NOMO-1 treated with dmso at 0.1 percent for 144 hours (cell line): ENCODE results near the gene CDH2.

Experiments used
- DNase-seq: peaks from one replicate; lab custom pipeline; 2025; ENCODE audit not compliant: unreplicated experiment; lab: John Stamatoyannopoulos, UW

CDH2 gene

GRCh38 chr18:28176948-28177827 is at the start of gene CDH2:
CDH2 (minus strand) TSS chr18:28177130; CDS start chr18:28177022, 108 bp downstream.
- DNase-seq = no peak

GRCh38 chr18:28212060-28212459 is 35.1 kb upstream of the CDH2 start:
- no peak for DNase-seq

DNA sequence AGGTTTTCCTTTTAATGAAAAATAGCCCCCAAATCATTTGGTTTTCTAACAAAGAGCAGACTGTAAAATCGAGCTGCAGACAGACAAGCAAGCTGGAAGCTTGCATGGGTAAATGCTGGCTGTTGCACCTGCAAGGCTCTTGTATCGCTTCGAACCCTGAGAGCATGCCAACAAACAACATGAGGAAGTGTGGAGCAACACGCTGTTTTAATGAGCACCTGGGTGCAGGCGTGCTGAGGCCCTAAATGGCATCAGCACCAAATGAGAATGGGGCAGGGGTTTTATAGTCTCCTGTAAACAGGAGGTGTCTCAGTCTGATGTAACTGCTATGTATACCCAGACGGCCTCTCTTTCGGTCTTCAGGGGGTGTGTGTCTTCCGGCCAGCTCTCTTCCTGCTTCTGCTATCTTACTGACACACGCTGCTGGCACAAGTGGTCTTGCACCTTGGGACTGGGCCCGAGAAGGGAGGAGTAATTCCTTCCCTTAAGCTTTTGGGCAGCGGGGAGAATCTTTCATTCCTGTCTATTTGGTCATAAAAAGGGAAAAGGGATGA is 31.9 kb upstream of the CDH2 start:
- no peak for DNase-seq

GRCh38 chr18:28208268-28208667 is 31.3 kb upstream of the CDH2 start:
- no peak for DNase-seq

- DNase-seq = no peak
Measured at GRCh38 chr18:28204154-28204553, 27.2 kb upstream of the CDH2 start.

DNA sequence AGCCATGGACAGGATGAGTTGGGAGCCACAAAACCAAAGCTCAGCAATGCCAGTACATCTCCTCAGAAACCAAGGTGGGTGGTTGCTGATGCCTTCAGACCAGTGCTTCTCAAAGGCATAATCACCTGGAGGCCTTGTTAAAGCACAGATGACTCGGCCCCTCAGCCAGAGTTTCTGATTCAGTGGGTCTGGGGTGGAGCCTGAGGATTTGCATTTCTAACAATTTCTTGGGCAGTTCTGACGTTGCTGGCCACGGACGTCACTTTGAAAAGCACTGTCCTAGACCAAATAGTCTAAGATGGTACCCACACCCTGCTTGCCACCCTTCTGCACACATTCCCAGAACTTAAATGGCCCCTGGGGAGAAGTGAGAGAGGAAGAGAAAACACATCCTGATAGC is 24.1 kb upstream of the CDH2 start:
- DNase-seq = no peak

- DNase-seq = no peak
Measured at GRCh38 chr18:28198620-28199019, 21.7 kb upstream of the CDH2 start.

DNA sequence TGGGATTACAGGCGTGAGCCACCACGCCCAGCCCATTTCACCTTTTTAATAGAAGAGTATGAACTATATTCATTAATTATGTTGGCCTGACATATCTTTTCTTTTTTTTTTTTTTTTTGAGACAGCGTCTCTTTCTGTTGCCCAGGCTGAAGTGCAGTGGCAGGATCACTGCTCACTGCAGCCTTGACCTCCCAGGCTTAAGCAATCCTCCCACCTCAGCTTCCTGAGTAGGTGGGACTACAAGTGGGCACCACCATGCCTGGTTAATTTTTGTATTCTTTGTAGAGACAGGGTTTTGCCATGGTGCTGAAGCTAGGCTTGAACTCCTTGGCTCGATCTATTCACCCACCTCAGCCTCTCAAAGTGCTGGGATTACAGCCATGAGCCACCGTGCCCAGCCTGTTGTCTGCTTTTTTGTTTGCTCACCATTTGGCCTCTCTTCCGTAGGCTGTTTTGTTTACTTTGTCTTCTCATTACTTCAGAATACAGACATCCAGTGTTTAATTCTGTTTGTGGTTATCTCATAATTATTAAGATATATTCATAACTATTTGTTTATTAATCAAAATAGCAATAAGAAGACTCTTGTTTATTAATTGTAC is 16.3 kb upstream of the CDH2 start:
- no peak for DNase-seq

DNA sequence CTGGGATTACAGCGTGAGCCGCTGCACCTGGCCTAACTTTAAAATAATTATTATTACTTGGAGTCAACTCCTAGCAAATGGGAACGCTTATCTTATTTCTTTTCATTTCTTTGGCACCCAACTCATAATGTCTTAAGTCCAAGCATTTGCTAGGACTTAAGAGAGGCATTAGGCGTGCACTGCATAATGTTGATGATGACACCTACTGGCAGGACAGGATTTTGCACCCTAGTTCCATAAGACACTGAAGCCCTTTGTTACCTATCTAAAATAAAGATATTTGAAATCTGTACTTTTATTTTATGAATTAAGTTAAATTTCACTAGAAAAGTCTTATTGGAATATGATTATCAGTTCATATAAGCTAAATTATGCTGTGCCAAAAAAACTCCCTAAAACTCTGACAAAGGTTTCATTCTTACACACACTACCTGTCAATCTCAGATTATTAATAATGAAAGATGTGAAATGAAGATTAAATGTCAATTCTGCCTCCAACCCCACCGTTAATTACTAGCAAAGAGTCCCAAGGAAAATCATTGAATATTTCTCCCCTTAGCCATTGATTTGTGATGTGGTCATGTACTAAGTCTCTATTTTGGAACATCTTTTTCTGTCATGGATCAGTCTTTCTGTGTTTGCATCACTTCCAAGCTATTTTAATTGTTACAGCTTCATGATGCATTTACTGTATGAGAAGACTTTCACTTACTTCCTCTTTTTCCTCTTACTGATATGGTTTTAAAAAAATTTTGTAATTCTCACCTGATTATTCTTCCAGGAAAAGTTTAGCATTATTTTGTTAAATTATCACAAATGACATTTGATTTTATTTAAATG is 12.7 kb upstream of the CDH2 start:
- no peak for DNase-seq

DNA sequence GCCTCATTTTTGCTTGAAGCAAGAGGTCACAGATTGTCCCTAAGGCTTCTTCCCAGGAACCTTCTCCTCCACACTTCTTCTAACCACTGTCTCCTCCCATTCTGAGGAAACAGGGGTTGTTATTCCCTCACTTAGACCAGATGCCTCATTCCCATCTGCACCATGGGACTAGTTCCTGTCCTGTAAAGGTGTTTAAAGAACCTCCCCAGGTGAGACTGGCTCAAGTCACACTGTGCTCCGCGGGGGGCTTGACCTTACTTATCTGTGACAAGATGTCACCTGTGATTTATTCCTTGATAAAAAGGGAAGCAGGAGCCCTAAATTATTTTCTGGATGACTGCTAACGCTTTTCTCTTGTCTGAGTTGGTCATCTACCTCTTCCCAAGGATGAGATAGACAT is 8.2 kb upstream of the CDH2 start:
- DNase-seq = no peak

DNA sequence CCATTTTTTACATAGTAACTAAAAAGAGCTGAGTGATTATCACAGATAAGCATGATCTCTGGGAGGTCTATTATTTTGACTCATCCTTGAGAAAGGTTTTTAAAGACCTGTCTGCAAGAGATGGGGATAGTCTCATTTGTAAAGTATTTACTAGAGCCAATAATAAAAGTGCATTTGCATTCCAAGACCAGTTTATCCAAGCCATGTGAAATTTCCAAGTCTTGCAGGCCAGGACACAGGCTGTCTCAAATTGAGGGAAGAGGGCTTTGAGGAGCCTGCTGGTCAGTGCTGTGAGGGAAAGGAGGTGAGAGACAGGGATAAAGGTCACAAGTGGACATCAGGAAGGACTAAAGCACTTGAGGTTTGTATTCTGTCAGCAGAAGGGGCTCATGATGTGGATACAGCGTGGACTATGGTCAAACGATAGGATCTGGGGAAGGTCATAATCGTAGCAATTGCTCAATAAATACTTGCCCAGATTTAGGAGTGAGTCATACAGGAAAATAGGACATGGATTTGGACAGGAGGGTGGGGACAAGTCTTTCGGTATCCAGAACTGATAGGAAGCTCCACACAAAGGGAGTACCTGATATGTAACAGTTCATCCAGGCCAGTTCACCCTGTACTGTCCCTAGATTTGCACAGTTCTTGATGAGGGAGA is 6.6 kb upstream of the CDH2 start:
- DNase-seq = no peak

DNA sequence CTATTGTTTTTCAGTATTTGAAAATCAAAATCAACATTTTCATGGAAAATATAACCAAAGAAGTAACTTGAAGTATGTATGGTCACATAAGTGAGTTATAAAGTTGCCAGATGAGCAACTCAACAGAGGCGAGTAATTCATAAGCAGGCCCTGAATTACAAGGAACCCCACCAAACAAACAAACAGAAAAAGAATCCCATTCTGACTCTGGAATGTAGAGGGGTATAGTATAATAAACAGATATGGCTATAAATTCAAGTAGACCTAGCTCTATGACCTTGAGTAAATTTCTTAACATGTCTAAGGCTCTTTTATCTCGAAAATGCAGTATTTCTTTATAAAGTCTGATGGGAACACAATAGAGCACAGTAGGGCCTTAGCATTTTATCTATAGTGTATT is 4.7 kb upstream of the CDH2 start:
- DNase-seq = no peak

- DNase-seq = no peak
Measured at GRCh38 chr18:28178720-28179119, 1.8 kb upstream of the CDH2 start.

GRCh38 chr18:28177828-28178635 is 1.1 kb upstream of the CDH2 start:
- DNase-seq = no peak

GRCh38 chr18:28176698-28176947 is 307 bp downstream of the CDH2 start:
- DNase-seq = no peak

DNA sequence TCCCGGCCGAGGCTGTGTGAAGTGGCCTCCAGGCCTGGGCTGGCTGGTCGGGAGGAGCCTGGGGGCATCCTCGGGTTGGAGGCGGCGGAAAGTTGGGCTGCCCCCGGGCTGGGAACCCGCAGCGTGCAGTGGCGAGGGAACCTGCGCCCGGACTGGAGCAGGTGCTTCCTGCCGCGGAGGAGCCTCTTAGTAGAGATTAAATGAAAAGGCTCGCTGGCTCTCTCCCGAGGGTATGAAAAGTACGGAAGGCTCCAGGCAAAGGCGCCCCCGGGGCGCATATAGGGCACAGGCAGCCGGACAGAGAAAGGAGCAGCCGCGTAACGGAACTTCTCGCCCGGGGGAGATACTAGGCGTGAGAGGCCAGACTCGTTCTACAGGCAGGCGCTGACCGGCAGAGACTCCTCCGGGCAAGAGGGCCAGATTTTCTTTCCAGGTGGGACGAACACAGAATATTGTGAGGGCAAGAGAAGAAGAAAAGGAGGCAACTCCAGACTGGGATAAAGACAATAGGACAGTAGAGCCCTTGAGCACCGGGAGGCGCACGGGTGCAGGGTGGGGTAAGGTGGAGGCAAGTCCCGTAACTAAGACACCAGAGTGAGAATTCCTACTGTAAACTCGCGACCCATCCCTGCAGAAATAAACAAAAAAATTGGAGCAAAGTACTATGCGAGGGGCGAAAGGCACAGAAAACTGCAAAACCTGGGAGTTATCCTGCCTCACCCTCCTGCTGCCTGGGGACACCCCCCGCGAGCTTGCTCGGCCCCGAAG is 816 bp downstream of the CDH2 start:
- no peak for DNase-seq

DNA sequence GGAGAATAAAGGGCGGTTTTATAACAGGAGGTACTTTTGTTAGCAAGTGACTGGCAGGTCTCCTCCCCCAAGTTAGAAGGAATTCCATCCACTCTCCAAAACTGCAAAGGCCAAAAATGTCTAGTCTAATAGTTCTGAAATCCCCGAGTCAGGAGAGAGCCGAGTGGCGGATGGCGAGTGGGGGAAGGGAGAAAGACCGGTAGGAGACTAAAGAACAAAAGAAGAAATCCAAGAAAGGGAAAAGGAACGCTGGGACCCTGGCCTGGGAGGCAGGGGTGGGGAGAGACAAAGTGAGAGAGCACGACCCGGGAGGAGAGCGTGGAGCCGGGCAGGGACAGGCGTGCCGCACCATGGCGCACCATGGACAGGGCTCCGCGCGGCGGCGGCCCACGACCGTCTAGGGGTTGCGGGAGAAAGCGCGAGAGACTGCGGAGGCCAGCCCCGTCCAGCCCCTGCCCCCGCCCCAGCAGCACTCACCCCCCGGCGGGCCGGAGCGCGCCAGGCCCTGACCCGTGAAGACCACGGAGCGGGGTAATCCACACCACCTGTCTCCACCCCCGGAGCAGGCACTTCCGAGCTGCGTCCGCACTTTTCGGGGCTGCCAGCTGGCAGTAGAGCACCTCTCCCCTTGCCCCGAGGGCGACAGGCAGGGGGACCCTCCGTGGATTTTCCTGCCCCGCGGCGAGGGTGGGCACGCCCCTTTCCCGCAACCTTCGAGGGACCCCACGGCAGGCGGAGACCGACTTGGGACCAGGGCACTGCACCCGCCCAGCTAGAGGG is 1.6 kb downstream of the CDH2 start:
- no peak for DNase-seq

DNA sequence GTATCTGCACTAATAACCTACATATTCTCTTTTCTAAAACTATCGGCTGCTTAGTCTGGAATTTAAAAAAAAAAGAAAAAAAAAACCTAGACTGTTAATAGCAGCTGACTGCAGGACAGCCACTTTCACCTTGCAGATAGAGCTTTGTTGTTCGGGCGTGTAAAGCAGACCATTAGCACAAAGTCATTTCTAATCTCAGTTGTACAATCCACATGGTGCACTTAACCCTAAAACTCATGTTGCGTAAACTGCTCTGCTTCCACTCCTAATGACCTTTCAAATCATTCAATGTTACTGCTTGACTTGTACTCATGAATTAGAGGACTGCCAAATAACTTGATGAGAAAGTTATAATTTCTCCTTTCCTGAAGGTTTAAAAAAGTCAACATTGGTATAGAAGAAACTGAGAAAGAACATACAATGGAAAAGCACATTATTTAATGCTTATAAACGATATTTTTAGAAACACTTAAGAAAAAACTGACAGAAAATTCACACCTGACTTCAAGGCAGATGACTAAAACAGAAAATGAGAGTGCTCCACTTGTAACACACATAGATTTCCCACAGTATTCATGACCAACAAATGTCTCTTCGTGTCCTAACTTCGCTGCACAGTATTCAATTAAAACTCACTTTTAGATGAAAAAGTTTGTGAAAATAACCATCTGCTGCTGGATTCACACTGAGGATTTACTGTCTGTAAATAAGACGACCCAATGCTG is 2.6 kb downstream of the CDH2 start:
- no peak for DNase-seq
